HG03108 (cell line): ENCODE data around the gene ABCA4.
"Not testable (repeated sequence)": the region's sequence is repeated elsewhere in the genome, so short reads cannot be mapped to it uniquely, and the experiment has no call there.

Source experiments
- ATAC-seq: cut with Tn5 transposase; IDR thresholded peaks from one replicate; pipeline ENCODE4 v1.9.1; 2021; ENCODE audit warnings: moderate library complexity; ENCODE audit not compliant: unreplicated experiment

Gene ABCA4

GRCh38 chr1:94011709-94012595 lies 109.0 kb downstream of the ABCA4 start:
- ATAC-seq, result no peak

GRCh38 chr1:94011129-94011528 lies 109.8 kb downstream of the ABCA4 start:
- no peak for ATAC-seq

- no peak for ATAC-seq
Observed at GRCh38 chr1:94009304-94009703, 111.6 kb downstream of the ABCA4 start.

GRCh38 chr1:94006604-94007003 lies 114.3 kb downstream of the ABCA4 start:
- no peak for ATAC-seq

- no peak for ATAC-seq
Observed at GRCh38 chr1:94004924-94005323, 116.0 kb downstream of the ABCA4 start.

GRCh38 chr1:94002046-94002787 lies 118.7 kb downstream of the ABCA4 start:
- ATAC-seq, result no peak

GRCh38 chr1:94001397-94002045 lies 119.4 kb downstream of the ABCA4 start:
- ATAC-seq, result no peak

- ATAC-seq, result no peak
Observed at GRCh38 chr1:94000510-94001282, 120.3 kb downstream of the ABCA4 start.

GRCh38 chr1:93999840-94000415 lies 121.0 kb downstream of the ABCA4 start:
- no peak for ATAC-seq

GRCh38 chr1:93998532-93998931 lies 122.4 kb downstream of the ABCA4 start:
- not testable (repeated sequence) for ATAC-seq

GRCh38 chr1:93997756-93998155 lies 123.2 kb downstream of the ABCA4 start:
- ATAC-seq, result no peak

GRCh38 chr1:93995837-93996536 lies 125.0 kb downstream of the ABCA4 start:
- no peak for ATAC-seq

- no peak for ATAC-seq
Observed at GRCh38 chr1:93993731-93994130, 127.2 kb downstream of the ABCA4 start.

- no peak for ATAC-seq
Observed at GRCh38 chr1:93992954-93993353, 128.0 kb downstream of the ABCA4 start.

GRCh38 chr1:93992190-93992589 lies 128.8 kb downstream of the ABCA4 start:
- ATAC-seq, result no peak

- no peak for ATAC-seq
Observed at GRCh38 chr1:93991271-93991670, 129.7 kb downstream of the ABCA4 start.

- ATAC-seq, result not testable (repeated sequence)
Observed at GRCh38 chr1:93990477-93990876, 130.5 kb downstream of the ABCA4 start.

- ATAC-seq, result no peak
Observed at GRCh38 chr1:93990010-93990409, 130.9 kb downstream of the ABCA4 start.

GRCh38 chr1:93989601-93990000 lies 131.3 kb downstream of the ABCA4 start:
- no peak for ATAC-seq
